Measurements from ENCODE around the gene UTF1.

Gene UTF1

DNA sequence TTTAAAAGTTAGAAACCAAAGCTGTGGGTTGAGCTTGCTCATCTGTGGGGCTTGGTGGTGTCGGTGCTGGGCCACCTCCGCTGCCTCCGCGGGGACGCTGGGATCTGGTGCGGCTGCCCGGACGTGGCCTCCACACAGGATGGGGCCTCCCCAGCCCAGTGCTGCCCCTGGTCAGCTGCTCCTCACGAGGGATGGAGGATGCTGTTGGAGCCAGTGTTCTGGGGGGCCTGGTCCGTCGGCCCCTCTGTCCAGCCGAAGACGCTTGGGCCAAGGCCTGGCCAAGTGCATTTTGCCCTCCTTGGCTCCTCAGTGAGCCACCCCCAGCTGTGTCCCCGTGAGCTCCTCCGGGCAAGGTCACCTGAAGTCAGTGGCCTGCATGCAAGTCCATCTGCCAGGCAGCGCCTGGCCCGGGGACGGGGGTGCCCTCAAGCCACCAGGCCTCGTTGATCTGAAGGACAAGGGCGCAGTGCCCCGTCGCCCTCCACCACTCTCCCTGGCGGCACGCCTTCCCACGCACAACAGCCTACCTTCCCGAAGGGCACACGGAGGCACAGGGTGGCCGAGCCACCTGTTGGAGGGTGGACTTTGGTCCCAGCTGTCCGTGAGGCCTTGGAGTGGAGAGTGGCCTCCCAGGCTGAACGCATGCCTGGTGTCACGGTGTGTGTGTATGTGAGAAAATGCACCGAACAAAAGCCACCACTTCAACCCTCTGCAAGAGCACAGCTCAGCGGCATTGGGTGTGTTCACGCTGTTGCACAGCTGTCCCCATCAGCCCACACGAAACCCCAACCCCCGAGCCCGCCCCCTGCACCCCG lies 42.7 kb upstream of the UTF1 start:
- 87 to 90% methylated on average over 28 to 31 of the region's 38 CpGs for WGBS, 2 experiments (ENCODE audit: insufficient coverage in 2 of 2)
- no peak overlapping the region for H3K27ac ChIP-seq (ENCODE audit: low read depth, low read length, severe bottlenecking)
- H3K4me3 ChIP-seq (ENCODE audit: extremely low read depth, insufficient read depth, low read length, poor library complexity, severe bottlenecking) = no peak overlapping the region
- H3K36me3 ChIP-seq (ENCODE audit: control insufficient read depth, insufficient read depth, low read length) = no peaks in the 10 kb centered on the region
- H3K4me1 ChIP-seq (ENCODE audit: control insufficient read depth, insufficient read depth, low read length, poor library complexity, severe bottlenecking) = no peaks in the 10 kb centered on the region
- no peaks in the 10 kb centered on the region for H3K9me3 ChIP-seq (ENCODE audit: control insufficient read depth, low read length)

DNA sequence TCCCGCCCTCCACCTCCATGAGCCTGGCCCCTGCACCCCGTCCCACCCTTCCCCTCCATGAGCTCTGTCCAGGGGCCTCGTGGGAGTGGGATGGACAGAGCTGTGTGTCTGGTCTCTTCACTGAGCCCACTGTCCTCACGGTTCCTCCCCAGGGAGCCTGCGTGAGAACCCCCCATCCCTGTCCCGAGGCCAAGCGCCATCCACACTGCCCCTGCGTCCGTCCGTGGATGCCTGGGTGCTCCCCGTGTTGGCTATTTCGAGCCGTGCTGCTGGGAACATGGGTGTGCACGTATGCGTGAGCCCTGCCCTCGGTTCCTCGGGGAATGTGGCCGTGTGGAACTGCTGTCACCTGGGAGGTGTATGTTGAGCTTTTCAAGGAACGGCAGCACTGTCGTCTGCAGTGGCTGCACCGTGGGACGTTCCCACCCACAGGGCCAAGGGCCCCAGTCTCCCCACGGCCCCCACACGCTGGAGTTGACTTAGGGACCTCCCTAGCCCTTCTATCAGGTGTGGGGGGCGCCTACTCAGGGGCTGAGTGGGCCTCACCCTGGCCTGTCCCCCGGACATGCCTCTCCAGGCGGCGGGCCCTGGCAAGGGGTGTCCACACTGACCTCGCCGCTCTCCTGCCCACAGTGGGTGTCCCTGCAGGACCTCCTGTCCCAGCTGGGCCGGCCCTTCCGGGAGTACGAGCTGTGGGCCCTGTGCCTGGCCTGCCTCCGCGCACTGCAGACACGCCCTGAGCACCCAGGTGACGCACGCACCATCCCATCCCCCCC lies 41.9 kb upstream of the UTF1 start:
- no peaks in the 10 kb centered on the region for H3K9me3 ChIP-seq (ENCODE audit: control insufficient read depth, low read length)
- H3K36me3 ChIP-seq (ENCODE audit: control insufficient read depth, insufficient read depth, low read length) = no peaks in the 10 kb centered on the region
- no peak overlapping the region for H3K4me3 ChIP-seq (ENCODE audit: extremely low read depth, insufficient read depth, low read length, poor library complexity, severe bottlenecking)
- WGBS, 2 experiments (ENCODE audit: insufficient coverage in 2 of 2) = 91 to 95% methylated on average over 25 to 30 of the region's 38 CpGs
- H3K27ac ChIP-seq (ENCODE audit: low read depth, low read length, severe bottlenecking) = no peak overlapping the region
- no peaks in the 10 kb centered on the region for H3K4me1 ChIP-seq (ENCODE audit: control insufficient read depth, insufficient read depth, low read length, poor library complexity, severe bottlenecking)

DNA sequence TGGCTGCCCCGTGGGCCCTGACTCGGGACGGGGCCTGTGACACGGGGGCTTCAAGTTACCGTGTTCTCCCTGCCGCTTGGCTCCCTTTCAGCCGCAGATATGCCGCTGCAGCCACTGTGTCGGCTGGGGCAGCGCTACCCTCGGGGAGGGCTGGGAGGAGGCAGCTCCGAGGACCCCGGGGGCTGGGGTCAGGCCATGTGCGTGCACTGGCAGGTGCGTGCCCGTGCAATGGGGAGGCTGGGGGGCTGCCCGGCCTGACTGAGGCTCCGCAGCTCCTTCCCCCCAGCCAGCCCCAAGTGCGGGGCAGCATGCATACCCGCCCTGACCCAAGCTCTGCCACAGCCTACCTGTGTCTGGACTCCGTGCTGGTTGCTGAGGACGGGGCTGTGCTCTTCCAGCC lies 40.8 kb upstream of the UTF1 start:
- H3K9me3 ChIP-seq (ENCODE audit: control insufficient read depth, low read length) = no peaks in the 10 kb centered on the region
- no peak overlapping the region for H3K4me3 ChIP-seq (ENCODE audit: extremely low read depth, insufficient read depth, low read length, poor library complexity, severe bottlenecking)
- 92 to 97% methylated on average over 22 of the region's 22 CpGs for WGBS, 2 experiments (ENCODE audit: insufficient coverage in 2 of 2)
- H3K36me3 ChIP-seq (ENCODE audit: control insufficient read depth, insufficient read depth, low read length) = no peaks in the 10 kb centered on the region
- H3K27ac ChIP-seq (ENCODE audit: low read depth, low read length, severe bottlenecking) = no peak overlapping the region
- H3K4me1 ChIP-seq (ENCODE audit: control insufficient read depth, insufficient read depth, low read length, poor library complexity, severe bottlenecking) = no peaks in the 10 kb centered on the region

DNA sequence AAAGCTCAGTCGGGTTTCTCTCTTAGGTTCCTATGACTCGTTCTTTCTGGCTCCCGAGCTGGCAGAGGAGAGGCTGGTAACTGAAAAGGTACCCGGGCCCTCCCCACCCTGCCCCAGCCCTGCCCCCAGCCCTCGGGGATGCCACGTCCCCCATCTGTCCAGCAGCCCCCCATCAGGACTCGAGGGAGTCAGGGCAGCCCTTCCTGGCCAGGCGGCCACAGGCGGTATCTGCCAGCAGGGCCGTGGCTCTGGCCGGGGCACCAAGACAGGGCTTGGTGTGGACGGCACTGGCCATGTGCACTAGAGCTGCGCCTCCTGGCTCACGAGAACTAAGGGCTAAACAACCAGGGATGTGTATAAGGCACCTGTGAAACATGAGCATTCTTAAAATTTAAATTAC lies 40.3 kb upstream of the UTF1 start:
- no peak overlapping the region for H3K27ac ChIP-seq (ENCODE audit: low read depth, low read length, severe bottlenecking)
- WGBS, 2 experiments (ENCODE audit: insufficient coverage in 2 of 2) = 89 to 91% methylated on average over 9 to 13 of the region's 14 CpGs
- H3K4me1 ChIP-seq (ENCODE audit: control insufficient read depth, insufficient read depth, low read length, poor library complexity, severe bottlenecking) = no peaks in the 10 kb centered on the region
- H3K9me3 ChIP-seq (ENCODE audit: control insufficient read depth, low read length) = no peaks in the 10 kb centered on the region
- H3K4me3 ChIP-seq (ENCODE audit: extremely low read depth, insufficient read depth, low read length, poor library complexity, severe bottlenecking) = no peak overlapping the region
- no peaks in the 10 kb centered on the region for H3K36me3 ChIP-seq (ENCODE audit: control insufficient read depth, insufficient read depth, low read length)

DNA sequence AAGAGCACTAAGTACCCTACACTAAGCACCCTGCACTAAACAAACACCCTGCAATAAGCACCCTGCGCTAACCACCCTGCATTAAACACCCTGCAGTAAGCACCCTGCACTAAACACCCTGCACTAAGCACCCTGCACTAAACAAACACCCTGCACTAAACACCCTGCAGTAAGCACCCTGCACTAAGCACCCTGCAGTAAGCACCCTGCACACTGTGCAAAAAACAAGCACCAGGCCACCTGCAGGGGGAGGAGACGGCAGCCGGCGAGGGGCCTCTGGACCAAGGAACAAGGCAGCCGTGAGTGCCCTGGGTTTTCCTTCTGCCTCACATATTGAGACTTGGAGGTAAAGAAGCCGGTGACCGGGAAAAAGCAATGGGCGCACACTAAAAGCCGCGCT lies 39.8 kb upstream of the UTF1 start:
- H3K9me3 ChIP-seq (ENCODE audit: control insufficient read depth, low read length) = no peaks in the 10 kb centered on the region
- H3K4me3 ChIP-seq (ENCODE audit: extremely low read depth, insufficient read depth, low read length, poor library complexity, severe bottlenecking) = no peak overlapping the region
- 96 to 99% methylated on average over 9 to 10 of the region's 10 CpGs for WGBS, 2 experiments (ENCODE audit: insufficient coverage in 2 of 2)
- no peak overlapping the region for H3K27ac ChIP-seq (ENCODE audit: low read depth, low read length, severe bottlenecking)
- no peaks in the 10 kb centered on the region for H3K36me3 ChIP-seq (ENCODE audit: control insufficient read depth, insufficient read depth, low read length)
- H3K4me1 ChIP-seq (ENCODE audit: control insufficient read depth, insufficient read depth, low read length, poor library complexity, severe bottlenecking) = no peaks in the 10 kb centered on the region

DNA sequence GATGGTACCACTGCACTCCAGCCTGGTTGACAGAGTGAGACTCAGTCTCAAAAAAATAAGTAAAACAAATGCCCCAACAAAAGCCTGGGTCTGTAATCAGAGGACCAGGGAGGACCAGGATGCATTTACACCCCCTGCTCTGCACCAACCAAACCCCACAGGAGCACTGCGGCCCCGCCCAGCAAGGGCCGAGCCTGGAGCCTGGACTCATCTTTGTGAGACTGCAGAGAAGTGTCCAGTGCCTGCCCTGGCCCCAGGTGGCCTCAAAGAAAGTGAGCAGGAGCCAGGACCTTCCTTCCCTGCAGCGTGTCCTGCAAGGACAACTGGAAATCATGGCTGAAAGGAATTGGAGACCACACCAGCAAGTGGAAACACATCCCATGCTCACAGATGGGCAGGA lies 38.4 kb upstream of the UTF1 start:
- H3K36me3 ChIP-seq (ENCODE audit: control insufficient read depth, insufficient read depth, low read length) = no peaks in the 10 kb centered on the region
- no peaks in the 10 kb centered on the region for H3K4me1 ChIP-seq (ENCODE audit: control insufficient read depth, insufficient read depth, low read length, poor library complexity, severe bottlenecking)
- H3K9me3 ChIP-seq (ENCODE audit: control insufficient read depth, low read length) = no peaks in the 10 kb centered on the region
- H3K4me3 ChIP-seq (ENCODE audit: extremely low read depth, insufficient read depth, low read length, poor library complexity, severe bottlenecking) = no peak overlapping the region
- H3K27ac ChIP-seq (ENCODE audit: low read depth, low read length, severe bottlenecking) = no peak overlapping the region
- 82 to 86% methylated on average over 3 to 4 of the region's 4 CpGs for WGBS, 2 experiments (ENCODE audit: insufficient coverage in 2 of 2)

DNA sequence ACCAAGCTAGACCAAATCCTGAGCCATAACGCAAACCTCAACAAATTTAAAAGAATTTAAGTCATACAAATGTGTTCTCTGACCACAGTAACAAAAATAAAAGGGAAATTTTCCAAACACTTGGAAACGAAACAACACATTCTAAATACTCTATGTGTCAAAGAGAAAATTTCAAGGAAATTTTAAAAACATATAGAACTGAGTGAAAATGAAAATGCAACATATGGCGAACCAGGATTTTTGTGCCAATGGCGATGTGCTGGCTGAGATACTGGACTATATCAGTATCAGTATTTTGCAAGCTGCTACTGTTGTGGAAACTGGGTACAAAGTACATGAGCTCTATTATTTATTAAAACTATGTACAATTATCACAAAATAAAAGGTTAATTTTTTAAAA lies 35.9 kb upstream of the UTF1 start:
- Histone ChIP-seq H3K4me3 (ENCODE audit: extremely low read depth, insufficient read depth, low read length, poor library complexity, severe bottlenecking) (no peak overlapping the region), H3K9me3 (ENCODE audit: control insufficient read depth, low read length) (no peaks in the 10 kb centered on the region), H3K27ac (ENCODE audit: low read depth, low read length, severe bottlenecking) (no peak overlapping the region), H3K4me1 (ENCODE audit: control insufficient read depth, insufficient read depth, low read length, poor library complexity, severe bottlenecking) (no peaks in the 10 kb centered on the region), H3K36me3 (ENCODE audit: control insufficient read depth, insufficient read depth, low read length) (no peaks in the 10 kb centered on the region)
- 100% methylated on average over 3 of the region's 4 CpGs; no CpG with 5 or more reads in 1 of the 2 experiments for WGBS, 2 experiments (ENCODE audit: insufficient coverage in 2 of 2)

DNA sequence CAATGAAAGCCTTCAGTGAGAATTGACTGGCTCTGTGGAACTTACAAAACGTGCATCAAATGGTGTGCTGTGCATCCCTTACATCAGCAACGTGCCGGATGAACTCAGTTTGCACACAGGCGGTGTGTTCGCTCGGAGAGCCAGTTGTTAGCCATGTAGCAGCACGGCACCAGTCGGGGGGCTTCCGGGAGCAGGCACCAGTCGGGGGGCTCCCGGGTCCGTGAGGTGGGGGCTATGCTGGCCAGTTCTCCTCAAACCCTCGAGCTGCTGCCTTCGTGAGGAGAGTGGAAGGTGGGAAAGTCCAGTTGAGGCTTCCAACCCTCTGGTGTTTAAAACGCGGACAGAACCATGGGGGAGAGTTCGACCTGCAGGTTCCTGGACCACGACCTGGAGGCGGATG lies 34.9 kb upstream of the UTF1 start:
- Histone ChIP-seq H3K4me1 (ENCODE audit: control insufficient read depth, insufficient read depth, low read length, poor library complexity, severe bottlenecking) (no peaks in the 10 kb centered on the region), H3K4me3 (ENCODE audit: extremely low read depth, insufficient read depth, low read length, poor library complexity, severe bottlenecking) (no peak overlapping the region), H3K27ac (ENCODE audit: low read depth, low read length, severe bottlenecking) (no peak overlapping the region), H3K36me3 (ENCODE audit: control insufficient read depth, insufficient read depth, low read length) (no peaks in the 10 kb centered on the region), H3K9me3 (ENCODE audit: control insufficient read depth, low read length) (no peaks in the 10 kb centered on the region)
- 88 to 91% methylated on average over 16 to 19 of the region's 19 CpGs for WGBS, 2 experiments (ENCODE audit: insufficient coverage in 2 of 2)

DNA sequence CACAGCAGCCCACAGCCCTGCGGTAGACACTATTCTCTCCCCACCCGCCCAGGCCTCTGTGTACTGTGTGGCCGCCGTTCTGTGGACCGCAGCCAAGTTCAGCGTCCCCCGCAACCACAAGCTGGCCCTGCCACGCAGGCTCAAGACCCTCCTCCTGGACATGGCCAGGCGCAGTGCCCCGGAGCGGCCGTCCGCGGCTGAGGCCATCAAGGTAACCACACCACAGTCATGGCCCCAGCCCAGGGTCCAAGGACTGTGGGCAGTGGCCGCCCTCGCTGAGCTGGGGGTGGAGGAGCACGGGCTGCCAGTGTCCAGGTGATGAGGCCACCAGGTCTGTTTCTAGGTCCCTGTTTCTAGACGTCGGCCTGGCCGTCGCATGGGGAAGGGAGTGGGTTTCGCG lies 34.4 kb upstream of the UTF1 start:
- 86 to 95% methylated on average over 22 of the region's 23 CpGs for WGBS, 2 experiments (ENCODE audit: insufficient coverage in 2 of 2)
- Histone ChIP-seq H3K4me1 (ENCODE audit: control insufficient read depth, insufficient read depth, low read length, poor library complexity, severe bottlenecking) (no peaks in the 10 kb centered on the region), H3K4me3 (ENCODE audit: extremely low read depth, insufficient read depth, low read length, poor library complexity, severe bottlenecking) (no peak overlapping the region), H3K9me3 (ENCODE audit: control insufficient read depth, low read length) (no peaks in the 10 kb centered on the region), H3K27ac (ENCODE audit: low read depth, low read length, severe bottlenecking) (no peak overlapping the region), H3K36me3 (ENCODE audit: control insufficient read depth, insufficient read depth, low read length) (no peaks in the 10 kb centered on the region)

DNA sequence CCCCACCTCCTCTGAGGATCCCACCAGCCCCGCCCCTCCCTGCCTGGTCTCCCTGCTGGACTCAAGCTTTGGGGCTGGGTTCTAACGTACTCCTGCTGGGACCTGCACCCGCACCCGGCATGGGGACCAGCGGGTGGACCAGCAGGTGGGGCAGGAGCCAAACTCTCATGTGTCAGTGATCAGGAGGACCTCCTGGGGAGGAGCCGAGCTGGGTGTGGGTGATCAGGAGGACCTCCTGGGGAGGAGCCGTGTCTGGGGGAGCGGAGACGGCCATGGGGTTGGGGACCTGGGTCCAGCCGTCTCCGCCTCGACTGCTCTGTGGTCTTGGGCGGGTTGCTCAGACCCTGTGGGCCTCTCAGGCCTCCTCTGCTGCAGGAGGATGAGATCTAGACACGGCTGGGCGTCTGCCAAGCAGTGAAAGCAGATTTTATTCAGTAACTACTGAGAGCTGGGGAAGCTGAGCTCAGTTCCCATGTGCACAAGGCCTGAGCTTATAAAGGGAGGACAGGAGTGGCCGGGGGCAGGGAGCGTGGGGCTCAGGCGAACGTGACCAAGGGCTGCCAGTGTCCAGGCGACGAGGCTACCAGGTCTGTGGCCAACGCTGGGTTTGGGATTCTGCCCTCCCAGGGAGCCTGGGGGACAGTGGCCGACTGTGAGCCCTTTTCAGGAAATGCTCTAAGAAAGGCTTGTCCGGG lies 33.6 kb upstream of the UTF1 start:
- H3K4me1 ChIP-seq (ENCODE audit: control insufficient read depth, insufficient read depth, low read length, poor library complexity, severe bottlenecking) = no peaks in the 10 kb centered on the region
- no peaks in the 10 kb centered on the region for H3K36me3 ChIP-seq (ENCODE audit: control insufficient read depth, insufficient read depth, low read length)
- 89 to 96% methylated on average over 20 to 21 of the region's 24 CpGs for WGBS, 2 experiments (ENCODE audit: insufficient coverage in 2 of 2)
- H3K9me3 ChIP-seq (ENCODE audit: control insufficient read depth, low read length) = no peaks in the 10 kb centered on the region
- H3K4me3 ChIP-seq (ENCODE audit: extremely low read depth, insufficient read depth, low read length, poor library complexity, severe bottlenecking) = no peak overlapping the region
- H3K27ac ChIP-seq (ENCODE audit: low read depth, low read length, severe bottlenecking) = no peak overlapping the region
